ENCODE data around the gene ELFN2.

DNA sequence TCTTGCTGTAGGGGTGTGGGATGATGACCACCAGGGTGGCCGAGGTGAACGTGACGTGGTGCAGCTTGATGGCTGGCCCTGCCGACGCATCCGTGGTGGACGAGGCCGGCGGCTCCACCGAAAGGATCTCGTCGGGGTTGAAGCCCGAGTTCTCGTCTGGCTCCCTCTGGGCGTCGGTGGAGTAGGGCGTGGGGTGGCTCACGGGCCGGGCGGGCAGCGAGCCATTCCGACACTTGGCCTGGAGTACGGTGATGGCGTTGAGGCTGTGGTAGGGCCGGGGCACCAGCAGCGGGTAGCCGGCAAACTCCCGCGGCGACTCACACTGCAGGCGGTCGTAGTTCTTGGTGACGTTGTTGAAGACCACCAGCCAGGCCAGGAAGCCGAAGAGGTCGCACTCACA lies 52.7 kb downstream of the ELFN2 start:
- TF ChIP-seq CTCF (IDR thresholded peaks at IDR 0.05) (no peak), ZFX (IDR thresholded peaks at IDR 0.05; ENCODE audit: borderline replicate concordance) (no peak)
